CD4-positive, alpha-beta T cell (primary cell): ENCODE results near the gene HEPHL1. TPM values are rescaled to one million over a fixed set of nuclear protein-coding genes. Genes with fewer than 3 reads are reported as not detected.

Experiments used
- ATAC-seq: fragments of 200-7000 bp; cut with Tn5 transposase; one replicate; pipeline ENCODE4 v1.10.0; 2022; ENCODE audit warnings: mild to moderate bottlenecking; ENCODE audit not compliant: poor library complexity
- CTCF ChIA-PET: fragments of 350-600 bp; sonication (Branson Sonifier 250); formaldehyde crosslinking; loops from one replicate; lab custom pipeline; 2021; ENCODE audit warnings: antibody characterized with exemption, inconsistent platforms; lab: Charles Lee
- POLR2A ChIA-PET: fragments of 350-600 bp; sonication (Branson Sonifier 250); formaldehyde crosslinking; loops from one replicate; lab custom pipeline; 2021; ENCODE audit warnings: antibody characterized with exemption, inconsistent platforms; lab: Charles Lee
- DNase-seq, 14 experiments: peaks; one replicate each; pipeline ENCODE4 v3.0.0-alpha.2; 2013 to 2020; ENCODE audit warnings: mixed read lengths in 2 of 14
- H3K27ac ChIP-seq, 2 donors: one replicate each; pipeline versions ENCODE4 v1.5.1 to v1.7.0; 2013; ENCODE audit warnings: low read length in 2 of 2, low read depth in 1 of 2, mild to moderate bottlenecking in 1 of 2
- H3K27me3 ChIP-seq, 2 experiments: 1 replicate in 1 of 2; 2 replicates in 1 of 2; pipeline versions ENCODE4 v1.6.1 to v1.7.0; 2013; ENCODE audit warnings: low read length in 2 of 2, control low read depth in 1 of 2, mild to moderate bottlenecking in 1 of 2, moderate library complexity in 1 of 2; ENCODE audit not compliant: insufficient read depth in 2 of 2, control insufficient read depth in 1 of 2
- H3K36me3 ChIP-seq: one replicate; pipeline ENCODE4 v1.6.1; 2013; ENCODE audit warnings: low read length, control low read depth; ENCODE audit not compliant: insufficient read depth
- H3K4me1 ChIP-seq: one replicate; pipeline ENCODE4 v1.6.1; 2013; ENCODE audit warnings: low read length, control low read depth; ENCODE audit not compliant: insufficient read depth
- H3K4me3 ChIP-seq: one replicate; pipeline ENCODE4 v1.5.1; 2013; ENCODE audit warnings: mild to moderate bottlenecking, low read length, moderate library complexity
- H3K9me3 ChIP-seq, 2 experiments: 1 replicate in 1 of 2; 2 replicates in 1 of 2; pipeline versions ENCODE4 v1.6.1 to v1.7.0; 2013; ENCODE audit warnings: low read length in 2 of 2, mild to moderate bottlenecking in 2 of 2, control low read depth in 1 of 2, moderate library complexity in 1 of 2; ENCODE audit not compliant: control insufficient read depth in 1 of 2, insufficient read depth in 1 of 2
- H3K27ac Mint-ChIP-seq: one replicate; pipeline ENCODE4 v1.8.0; 2020; ENCODE audit warnings: mixed read lengths
- H3K27me3 Mint-ChIP-seq: one replicate; pipeline ENCODE4 v1.8.0; 2021; ENCODE audit warnings: mixed read lengths
- H3K36me3 Mint-ChIP-seq: one replicate; pipeline ENCODE4 v1.8.0; 2021; ENCODE audit warnings: low read depth, mixed read lengths
- H3K4me1 Mint-ChIP-seq: one replicate; pipeline ENCODE4 v1.8.0; 2021; ENCODE audit warnings: low read depth, mixed read lengths
- H3K4me3 Mint-ChIP-seq: one replicate; pipeline ENCODE4 v1.8.0; 2020; ENCODE audit warnings: mild to moderate bottlenecking, mixed read lengths
- H3K9me3 Mint-ChIP-seq: one replicate; pipeline ENCODE4 v1.8.0; 2020; ENCODE audit warnings: mixed read lengths
- intact Hi-C, 2 experiments: fragments of 100-400 bp; cut with DNase I in 1 of 2; cut with micrococcal nuclease in 1 of 2; formaldehyde crosslinking; loops; one replicate each; pipeline versions ENCODE4 v1.15.1 to v1.9.0; 2023 to 2025; cut with DNase I, micrococcal nuclease
- total RNA-seq, 174 experiments: library from RNA in 2 of 174; stranded (reverse) in 2 of 174; gene quantifications; one replicate each; pipeline ENCODE4 v1.2.3 and lab custom pipeline; 2021 to 2026
- TF ChIP-seq, protein P1 (sequence below): fragments of 200-600 bp; IDR thresholded peaks from one replicate; pipeline ENCODE4 v1.8.0; 2022; ENCODE audit warnings: antibody characterized with exemption, mild to moderate bottlenecking

Gene HEPHL1
- total RNA-seq, 2 experiments from 2014 or later = not detected

DNA sequence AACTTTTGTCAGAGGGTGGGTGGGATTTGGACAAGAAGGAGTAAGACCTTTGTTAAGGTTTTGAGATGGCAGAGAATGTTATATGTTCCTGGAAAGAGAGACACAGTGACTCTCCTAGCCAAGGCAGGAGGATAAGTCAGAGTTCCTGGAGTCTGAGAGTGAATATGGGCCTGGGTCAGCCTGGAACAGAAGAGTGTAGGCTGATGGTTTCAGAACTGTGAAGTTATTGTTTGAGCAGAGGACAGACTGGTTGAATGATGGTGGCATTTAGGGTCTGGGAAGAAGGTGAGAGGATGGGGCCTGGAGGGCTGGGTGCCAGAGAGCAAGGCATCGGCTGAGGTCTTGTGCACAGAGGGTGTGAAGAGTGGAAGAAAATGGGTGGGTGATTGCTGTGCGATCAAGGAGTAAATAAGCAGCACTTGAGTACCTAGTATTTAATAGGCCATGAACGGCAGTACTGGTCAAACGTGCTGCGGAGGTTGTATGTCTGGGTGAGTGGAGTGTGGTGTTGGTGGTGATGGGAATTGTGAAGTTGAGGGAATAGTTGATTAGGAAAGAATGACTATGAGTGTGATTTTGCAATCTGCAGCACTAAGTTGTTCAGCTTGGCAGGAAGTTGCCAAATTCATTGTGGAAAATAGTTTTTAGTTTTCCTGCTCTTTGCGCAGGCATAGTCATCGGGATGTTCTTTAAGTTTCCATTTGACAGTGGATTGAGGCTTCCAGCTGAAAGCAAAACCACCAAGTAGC, 109.3 kb downstream of the HEPHL1 start:
- Mint-ChIP-seq H3K9me3 (no peaks in the 10 kb centered on the region), H3K36me3 (no peaks in the 10 kb centered on the region), H3K4me3 (no peak overlapping the region), H3K27me3 (no peaks in the 10 kb centered on the region), H3K4me1 (peaks cover 34% of the 10 kb centered on the region), H3K27ac (no peak overlapping the region)
- H3K4me1 ChIP-seq = peaks cover 55% of the 10 kb centered on the region
- peak overlapping the region in 1 of 2 donors; percentile 67 for H3K27ac ChIP-seq
- DNase-seq (peak in 1 of 14 experiments; percentile 22), ATAC-seq (no peak)
- intact Hi-C loops = loop anchor here in 1 of 2 experiments (10.0 kb wide), 1 partner anchor 936 kb away; the partner anchor contains the start of gene SLC36A4
- no peaks in the 10 kb centered on the region for H3K36me3 ChIP-seq
- no peaks in the 10 kb centered on the region for H3K9me3 ChIP-seq
- peak overlapping the region; percentile 91 for H3K4me3 ChIP-seq
- TF ChIP-seq, protein P1, sequence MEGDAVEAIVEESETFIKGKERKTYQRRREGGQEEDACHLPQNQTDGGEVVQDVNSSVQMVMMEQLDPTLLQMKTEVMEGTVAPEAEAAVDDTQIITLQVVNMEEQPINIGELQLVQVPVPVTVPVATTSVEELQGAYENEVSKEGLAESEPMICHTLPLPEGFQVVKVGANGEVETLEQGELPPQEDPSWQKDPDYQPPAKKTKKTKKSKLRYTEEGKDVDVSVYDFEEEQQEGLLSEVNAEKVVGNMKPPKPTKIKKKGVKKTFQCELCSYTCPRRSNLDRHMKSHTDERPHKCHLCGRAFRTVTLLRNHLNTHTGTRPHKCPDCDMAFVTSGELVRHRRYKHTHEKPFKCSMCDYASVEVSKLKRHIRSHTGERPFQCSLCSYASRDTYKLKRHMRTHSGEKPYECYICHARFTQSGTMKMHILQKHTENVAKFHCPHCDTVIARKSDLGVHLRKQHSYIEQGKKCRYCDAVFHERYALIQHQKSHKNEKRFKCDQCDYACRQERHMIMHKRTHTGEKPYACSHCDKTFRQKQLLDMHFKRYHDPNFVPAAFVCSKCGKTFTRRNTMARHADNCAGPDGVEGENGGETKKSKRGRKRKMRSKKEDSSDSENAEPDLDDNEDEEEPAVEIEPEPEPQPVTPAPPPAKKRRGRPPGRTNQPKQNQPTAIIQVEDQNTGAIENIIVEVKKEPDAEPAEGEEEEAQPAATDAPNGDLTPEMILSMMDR = no peak
- H3K27me3 ChIP-seq = no peaks in the 10 kb centered on the region
- ChIA-PET POLR2A (interaction anchor here (1.1 to 3.0 kb wide), 2 partner anchors 389 to 932 kb away, joined by 3 to 26 read pairs; partner anchors contain the start of genes C11orf54 and TAF1D), CTCF (no interaction called here)

DNA sequence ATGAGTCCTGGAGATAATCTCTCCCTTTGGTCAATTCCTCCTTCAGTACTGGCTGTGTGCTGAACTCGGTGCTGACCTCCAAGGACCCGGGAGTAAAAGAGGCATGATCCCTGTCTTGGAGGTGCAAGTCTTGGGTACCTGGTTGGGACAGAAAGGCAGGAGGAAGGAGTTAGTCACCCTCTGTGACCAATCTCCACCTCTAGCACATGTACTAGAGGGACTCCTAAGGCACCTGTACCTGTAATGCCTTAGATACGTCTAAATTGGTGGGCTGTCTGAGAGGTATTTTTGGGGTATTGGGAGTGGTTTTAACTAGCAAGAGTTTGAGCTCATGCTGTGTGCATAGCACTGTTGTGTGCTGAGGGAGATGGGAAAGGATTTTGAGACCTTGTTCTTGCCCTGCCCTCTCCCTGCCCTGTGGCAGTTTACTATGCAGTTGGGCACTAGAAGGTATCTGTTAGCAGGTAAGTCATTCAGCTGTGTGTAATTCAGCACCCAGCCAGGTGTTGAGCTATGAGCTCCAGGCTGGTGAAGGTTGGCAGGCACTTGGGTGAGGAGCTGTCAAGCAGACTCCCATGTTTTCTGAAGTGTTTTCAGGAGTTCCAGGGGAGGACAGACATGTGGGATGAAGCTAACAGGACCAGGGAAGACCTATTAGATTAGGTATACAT, 110.0 kb downstream of the HEPHL1 start:
- Mint-ChIP-seq H3K4me1 (peaks cover 41% of the 10 kb centered on the region), H3K36me3 (no peaks in the 10 kb centered on the region), H3K4me3 (no peak overlapping the region), H3K9me3 (no peaks in the 10 kb centered on the region), H3K27me3 (no peaks in the 10 kb centered on the region), H3K27ac (no peak overlapping the region)
- Histone ChIP-seq H3K4me3 (no peak overlapping the region), H3K9me3 (no peaks in the 10 kb centered on the region), H3K27me3 (no peaks in the 10 kb centered on the region), H3K36me3 (no peaks in the 10 kb centered on the region), H3K27ac (no peak overlapping the region), H3K4me1 (peaks cover 55% of the 10 kb centered on the region)
- intact Hi-C loops = loop anchor here in 1 of 2 experiments (10.0 kb wide), 1 partner anchor 936 kb away; the partner anchor contains the start of gene SLC36A4
- DNase-seq (peak in 1 of 14 experiments; percentile 8), ATAC-seq (no peak)
- ChIA-PET CTCF (no interaction called here), POLR2A (no interaction called here)
- TF ChIP-seq, protein P1 = no peak

DNA sequence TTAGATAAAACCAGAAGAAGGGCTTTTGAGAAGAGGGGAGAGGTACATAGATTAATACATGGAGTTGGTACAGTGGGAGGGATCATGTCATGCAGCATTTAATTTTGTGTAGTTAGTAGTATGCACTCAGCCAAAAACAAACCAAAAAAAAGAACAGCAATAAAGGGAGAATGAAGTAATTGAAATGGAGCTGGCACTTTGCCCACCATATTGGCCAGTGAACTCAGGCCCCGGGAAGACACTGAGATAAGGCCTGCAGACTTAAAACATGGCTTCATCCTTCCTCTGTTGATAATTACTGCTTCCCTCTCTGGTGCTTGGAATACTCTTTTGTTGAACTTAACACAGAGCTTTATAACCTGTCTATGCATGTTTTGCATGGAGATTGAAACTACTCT, 110.6 kb downstream of the HEPHL1 start:
- POLR2A ChIA-PET = no interaction called here
- Mint-ChIP-seq H3K27ac (no peak overlapping the region), H3K4me1 (peaks cover 45% of the 10 kb centered on the region), H3K27me3 (no peaks in the 10 kb centered on the region), H3K9me3 (peaks cover under 1% of the 10 kb centered on the region), H3K4me3 (no peak overlapping the region), H3K36me3 (no peaks in the 10 kb centered on the region)
- no peak for ATAC-seq
- no peak for DNase-seq
- CTCF ChIA-PET = no interaction called here
- H3K4me3 ChIP-seq = no peak overlapping the region
- no peaks in the 10 kb centered on the region for H3K27me3 ChIP-seq
- H3K36me3 ChIP-seq = no peaks in the 10 kb centered on the region
- H3K9me3 ChIP-seq = peaks cover 0 to 4% of the 10 kb centered on the region in 2 experiments
- peaks cover 57% of the 10 kb centered on the region for H3K4me1 ChIP-seq
- no peak overlapping the region for H3K27ac ChIP-seq
- TF ChIP-seq, protein P1 = no peak
- intact Hi-C loops = loop anchor here in 1 of 2 experiments (10.0 kb wide), 1 partner anchor 937 kb away; the partner anchor contains the start of gene SLC36A4
